AG04450 (cell line): ENCODE data around the gene LTBP4. TPM values are rescaled to one million over a fixed set of nuclear protein-coding genes. Genes with fewer than 3 reads are reported as not detected.
"Not testable (repeated sequence)": the region's sequence is repeated elsewhere in the genome, so short reads cannot be mapped to it uniquely, and the experiment has no call there.

Experiments
- CTCF ChIA-PET: fragments of 300-600, 350-600 bp; formaldehyde crosslinking; extraction: SDS; loops from one replicate; lab custom pipeline; 2022; ENCODE audit warnings: antibody characterized with exemption, inconsistent platforms; lab: Charles Lee
- POLR2A ChIA-PET: fragments of 350-600 bp; formaldehyde crosslinking; extraction: SDS; loops from one replicate; lab custom pipeline; 2021; ENCODE audit warnings: antibody characterized with exemption, inconsistent platforms; lab: Yijun Ruan, JAX
- DNase-seq: peaks from one replicate; pipeline ENCODE4 v3.0.0-alpha.2; 2011; ENCODE audit warnings: low read depth, low spot score
- H3K27ac ChIP-seq: one replicate; pipeline ENCODE4 v1.5.1; 2012; ENCODE audit warnings: low read depth, low read length, control low read depth
- H3K27me3 ChIP-seq: one replicate; pipeline ENCODE4 v1.6.0; 2012; ENCODE audit warnings: low read length; ENCODE audit not compliant: control insufficient read depth, insufficient read depth
- H3K4me3 ChIP-seq: 2 replicates; pipeline ENCODE4 v1.5.1; 2011; ENCODE audit warnings: mild to moderate bottlenecking, low read depth, low read length, control low read depth
- H3K9me3 ChIP-seq: 2 replicates; pipeline ENCODE4 v1.5.1; 2012; ENCODE audit warnings: low read length; ENCODE audit not compliant: control insufficient read depth, insufficient read depth
- CTCF ChIP-seq: IDR thresholded peaks from 2 replicates; pipeline ENCODE4 v1.5.1; 2011; ENCODE audit warnings: low read depth, low read length, control low read depth, inconsistent platforms
- polyA plus RNA-seq: library from polyadenylated mRNA; depleted of rRNA; stranded (reverse); fragments of >200 nt; gene quantifications from 2 replicates; pipeline ENCODE4 v1.2.3, GENCODE V29; 2011

Gene LTBP4
- polyA plus RNA-seq, 1 experiment: 41.3 TPM

DNA sequence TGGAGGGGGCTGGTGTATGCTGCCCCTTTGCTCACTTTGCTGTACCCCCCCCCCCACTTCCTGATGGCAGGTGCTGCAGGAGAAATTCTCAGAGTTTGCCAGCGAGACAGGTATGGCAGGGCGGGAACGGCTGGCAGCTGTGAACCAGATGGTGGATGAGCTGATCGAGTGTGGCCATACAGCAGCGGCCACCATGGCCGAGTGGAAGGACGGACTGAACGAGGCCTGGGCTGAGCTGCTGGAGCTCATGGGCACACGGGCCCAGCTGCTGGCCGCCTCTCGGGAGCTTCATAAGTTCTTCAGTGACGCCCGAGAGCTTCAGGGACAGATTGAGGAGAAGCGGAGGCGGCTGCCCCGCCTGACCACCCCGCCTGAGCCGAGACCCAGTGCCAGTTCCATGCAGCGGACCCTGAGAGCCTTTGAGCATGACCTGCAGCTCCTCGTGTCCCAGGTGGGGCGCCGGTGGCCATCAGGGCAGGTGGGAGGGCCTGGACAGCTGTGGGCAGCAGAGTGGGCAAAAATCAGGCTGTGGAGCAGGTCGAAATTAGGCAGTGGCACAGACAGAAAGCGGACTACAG, 44.1 kb upstream of the LTBP4 start:
- POLR2A ChIA-PET: interaction anchor here (1.2 kb wide), 1 partner anchor 13 kb away, joined by 3 read pairs; no protein-coding TSS in a partner anchor

DNA sequence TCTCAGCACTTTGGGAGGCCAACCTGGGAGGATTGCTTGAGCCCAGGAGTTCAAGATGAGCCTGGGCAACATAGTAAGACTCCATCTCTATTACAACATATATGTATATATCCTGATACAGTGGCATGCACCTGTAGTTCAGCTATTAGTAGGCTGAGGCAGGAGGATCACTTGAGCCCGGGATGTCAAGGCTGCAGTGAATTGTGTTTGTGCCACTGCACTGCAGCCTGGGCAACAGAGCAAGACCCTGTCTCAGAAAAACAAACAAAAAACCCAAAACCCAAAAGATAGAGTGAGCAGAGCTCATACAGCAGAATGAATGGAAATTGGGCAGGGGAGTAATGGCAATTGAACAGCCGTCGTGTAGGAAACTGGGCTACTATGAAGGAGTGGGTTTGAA, 41.8 kb upstream of the LTBP4 start:
- no peaks in the 10 kb centered on the region; the same call in 1 of the 2 replicates for H3K9me3 ChIP-seq
- no peak overlapping the region for H3K27ac ChIP-seq
- DNase-seq: no peak
- peaks cover 48% of the 10 kb centered on the region for H3K27me3 ChIP-seq
- ChIA-PET CTCF (interaction anchor here (0.9 kb wide), 1 partner anchor 43 kb away, joined by 3 read pairs; no protein-coding TSS in a partner anchor), POLR2A (no interaction called here)
- H3K4me3 ChIP-seq: no peak overlapping the region
- no peak for TF ChIP-seq CTCF

More for the DNA sequence above, 44.1 kb upstream of the LTBP4 start:
- no peak for DNase-seq
- no peak for TF ChIP-seq CTCF
- H3K4me3 ChIP-seq: no peak overlapping the region
- H3K27ac ChIP-seq: no peak overlapping the region
- CTCF ChIA-PET: interaction anchor here (0.6 to 1.7 kb wide), 2 partner anchors 16 to 47 kb away, joined by 3 to 5 read pairs; no protein-coding TSS in a partner anchor
- no peaks in the 10 kb centered on the region; the same call in 1 of the 2 replicates for H3K9me3 ChIP-seq
- peaks cover 61% of the 10 kb centered on the region for H3K27me3 ChIP-seq

DNA sequence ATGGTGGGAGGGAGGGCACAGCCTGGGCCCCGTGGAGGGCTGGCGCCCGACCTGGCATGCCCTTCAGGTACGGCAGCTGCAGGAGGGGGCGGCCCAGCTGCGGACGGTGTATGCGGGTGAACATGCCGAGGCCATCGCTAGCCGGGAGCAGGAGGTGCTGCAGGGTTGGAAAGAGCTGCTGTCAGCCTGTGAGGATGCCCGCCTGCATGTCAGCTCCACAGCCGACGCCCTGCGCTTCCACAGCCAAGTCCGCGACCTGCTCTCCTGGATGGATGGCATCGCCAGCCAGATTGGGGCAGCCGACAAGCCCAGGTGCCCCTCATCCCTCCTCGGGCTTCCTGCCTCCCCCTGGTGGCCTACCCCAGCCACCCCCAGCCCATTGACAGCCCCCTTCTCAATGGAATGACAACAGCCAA, 41.1 kb upstream of the LTBP4 start:
- Histone ChIP-seq H3K27ac (no peak overlapping the region), H3K9me3 (no peaks in the 10 kb centered on the region; the same call in 1 of the 2 replicates), H3K27me3 (peaks cover 44% of the 10 kb centered on the region), H3K4me3 (no peak overlapping the region)
- ChIA-PET POLR2A (no interaction called here), CTCF (interaction anchor here (0.9 kb wide), 1 partner anchor 43 kb away, joined by 3 read pairs; no protein-coding TSS in a partner anchor)
- TF ChIP-seq CTCF: no peak
- DNase-seq: no peak

DNA sequence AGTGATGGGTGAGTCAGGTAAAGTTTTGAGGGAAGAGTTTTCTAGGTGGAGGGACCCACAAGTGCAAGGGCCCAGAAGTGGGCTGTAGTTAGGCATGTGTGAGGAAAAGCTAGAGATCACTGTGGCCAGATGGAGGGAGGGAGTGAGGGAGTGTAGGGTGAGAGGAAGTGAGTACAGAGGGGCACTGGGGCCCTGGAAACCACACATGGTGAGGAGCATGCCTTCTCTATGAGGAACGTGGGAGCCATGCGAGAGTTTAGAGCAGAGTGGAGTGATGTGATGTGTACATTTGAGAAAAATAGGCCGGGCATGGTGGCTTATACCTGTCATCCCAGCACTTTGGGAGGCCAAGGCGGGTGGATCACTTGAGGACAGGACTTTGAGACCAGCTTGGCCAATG, 39.2 kb upstream of the LTBP4 start:
- ChIA-PET CTCF (no interaction called here), POLR2A (no interaction called here)
- peaks cover 3% of the 10 kb centered on the region; the same call in 1 of the 2 replicates for H3K9me3 ChIP-seq
- no peak overlapping the region for H3K4me3 ChIP-seq
- no peak for DNase-seq
- H3K27ac ChIP-seq: no peak overlapping the region
- H3K27me3 ChIP-seq: peaks cover 42% of the 10 kb centered on the region
- no peak for TF ChIP-seq CTCF

- CTCF ChIA-PET, DNase-seq, POLR2A ChIA-PET, H3K27ac ChIP-seq, H3K9me3 ChIP-seq, H3K4me3 ChIP-seq: not testable (repeated sequence)
- peaks cover 34% of the 10 kb centered on the region for H3K27me3 ChIP-seq
Measured at GRCh38 chr19:40564535-40564934, 36.6 kb upstream of the LTBP4 start.
